ENCODE results near the gene TSPAN9. TPM values are rescaled to one million over a fixed set of nuclear protein-coding genes. Genes with fewer than 3 reads are reported as not detected.

The TSPAN9 gene
- total RNA-seq, 1 experiment from 2014 or later: 13.4 TPM

- no TSS peak for BruUV-seq (replicated peaks)
- ChIA-PET POLR2A (interaction anchor here (0.6 kb wide), 1 partner anchor 1318 kb away, joined by 3 read pairs; no protein-coding TSS in a partner anchor), CTCF (interaction anchor here (0.6 kb wide), 1 partner anchor 1431 kb away, joined by 3 read pairs; no protein-coding TSS in a partner anchor)
- no peaks in the 10 kb centered on the region for H3K27me3 Mint-ChIP-seq (ENCODE audit: insufficient read depth, unreplicated experiment)
- H3K36me3 Mint-ChIP-seq (ENCODE audit: insufficient read depth, unreplicated experiment): no peaks in the 10 kb centered on the region
- DNase-seq (ENCODE audit: unreplicated experiment): no peak
- TF ChIP-seq, protein P1, sequence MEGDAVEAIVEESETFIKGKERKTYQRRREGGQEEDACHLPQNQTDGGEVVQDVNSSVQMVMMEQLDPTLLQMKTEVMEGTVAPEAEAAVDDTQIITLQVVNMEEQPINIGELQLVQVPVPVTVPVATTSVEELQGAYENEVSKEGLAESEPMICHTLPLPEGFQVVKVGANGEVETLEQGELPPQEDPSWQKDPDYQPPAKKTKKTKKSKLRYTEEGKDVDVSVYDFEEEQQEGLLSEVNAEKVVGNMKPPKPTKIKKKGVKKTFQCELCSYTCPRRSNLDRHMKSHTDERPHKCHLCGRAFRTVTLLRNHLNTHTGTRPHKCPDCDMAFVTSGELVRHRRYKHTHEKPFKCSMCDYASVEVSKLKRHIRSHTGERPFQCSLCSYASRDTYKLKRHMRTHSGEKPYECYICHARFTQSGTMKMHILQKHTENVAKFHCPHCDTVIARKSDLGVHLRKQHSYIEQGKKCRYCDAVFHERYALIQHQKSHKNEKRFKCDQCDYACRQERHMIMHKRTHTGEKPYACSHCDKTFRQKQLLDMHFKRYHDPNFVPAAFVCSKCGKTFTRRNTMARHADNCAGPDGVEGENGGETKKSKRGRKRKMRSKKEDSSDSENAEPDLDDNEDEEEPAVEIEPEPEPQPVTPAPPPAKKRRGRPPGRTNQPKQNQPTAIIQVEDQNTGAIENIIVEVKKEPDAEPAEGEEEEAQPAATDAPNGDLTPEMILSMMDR (IDR thresholded peaks at IDR 0.05; ENCODE audit: unreplicated experiment): no peak
- H3K9me3 Mint-ChIP-seq (ENCODE audit: unreplicated experiment): no peaks in the 10 kb centered on the region
- peaks cover 28% of the 10 kb centered on the region for H3K4me1 Mint-ChIP-seq (ENCODE audit: insufficient read depth, unreplicated experiment)
- intact Hi-C loops (cut with micrococcal nuclease): no loop called here
- H3K4me3 Mint-ChIP-seq (ENCODE audit: unreplicated experiment): no peak overlapping the region
- H3K27ac Mint-ChIP-seq (ENCODE audit: low read depth, unreplicated experiment): no peak overlapping the region
Measured at GRCh38 chr12:3220382-3221321, 143.5 kb downstream of the TSPAN9 start.

DNA sequence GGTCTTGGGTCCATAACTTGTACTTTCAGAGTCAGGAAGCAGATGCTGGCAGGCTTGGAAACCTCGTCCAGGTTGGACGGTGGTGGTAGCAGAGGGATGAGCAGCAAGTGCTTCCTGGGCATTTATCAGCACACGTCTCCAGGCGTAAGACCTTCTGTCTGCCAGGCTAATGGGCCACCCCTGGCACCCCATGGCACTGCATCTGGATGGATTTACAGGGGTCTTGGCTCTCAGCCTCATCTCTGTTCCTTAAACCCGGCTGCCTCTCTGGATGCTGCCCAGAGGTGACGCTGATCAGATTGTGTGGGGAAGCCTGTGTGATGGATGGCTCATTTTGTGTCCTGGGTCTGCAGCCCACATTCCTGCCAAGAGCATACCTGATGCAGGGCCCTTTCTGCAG, 145.1 kb downstream of the TSPAN9 start:
- Mint-ChIP-seq H3K27me3 (ENCODE audit: insufficient read depth, unreplicated experiment) (no peaks in the 10 kb centered on the region), H3K4me3 (ENCODE audit: unreplicated experiment) (no peak overlapping the region), H3K9me3 (ENCODE audit: unreplicated experiment) (no peaks in the 10 kb centered on the region), H3K36me3 (ENCODE audit: insufficient read depth, unreplicated experiment) (no peaks in the 10 kb centered on the region), H3K27ac (ENCODE audit: low read depth, unreplicated experiment) (no peak overlapping the region), H3K4me1 (ENCODE audit: insufficient read depth, unreplicated experiment) (peaks cover 22% of the 10 kb centered on the region)
- intact Hi-C loops (cut with micrococcal nuclease): no loop called here
- no TSS peak for BruUV-seq (replicated peaks)
- ChIA-PET CTCF (interaction anchor here (0.7 to 2.6 kb wide), 2 partner anchors 9 to 20 kb away, joined by 3 to 17 read pairs; no protein-coding TSS in a partner anchor), POLR2A (no interaction called here)
- TF ChIP-seq, protein P1 (IDR thresholded peaks at IDR 0.05; ENCODE audit: unreplicated experiment): no peak
- no peak for DNase-seq (ENCODE audit: unreplicated experiment)

- BruUV-seq (replicated peaks): no TSS peak
- ChIA-PET POLR2A (no interaction called here), CTCF (interaction anchor here (2.6 kb wide), 1 partner anchor 20 kb away, joined by 17 read pairs; no protein-coding TSS in a partner anchor)
Measured at GRCh38 chr12:3222979-3223378, 145.8 kb downstream of the TSPAN9 start.

More at GRCh38 chr12:3222979-3223378, 145.8 kb downstream of the TSPAN9 start:
- TF ChIP-seq, protein P1 (IDR thresholded peaks at IDR 0.05; ENCODE audit: unreplicated experiment): no peak
- intact Hi-C loops (cut with micrococcal nuclease): no loop called here
- Mint-ChIP-seq H3K4me3 (ENCODE audit: unreplicated experiment) (no peak overlapping the region), H3K36me3 (ENCODE audit: insufficient read depth, unreplicated experiment) (no peaks in the 10 kb centered on the region), H3K9me3 (ENCODE audit: unreplicated experiment) (no peaks in the 10 kb centered on the region), H3K27ac (ENCODE audit: low read depth, unreplicated experiment) (no peak overlapping the region), H3K4me1 (ENCODE audit: insufficient read depth, unreplicated experiment) (peaks cover 16% of the 10 kb centered on the region), H3K27me3 (ENCODE audit: insufficient read depth, unreplicated experiment) (no peaks in the 10 kb centered on the region)
- DNase-seq (ENCODE audit: unreplicated experiment): no peak

All from MCF 10A (cell line).